ENCODE data around the gene TMPRSS11E. TPM values are rescaled to one million over a fixed set of nuclear protein-coding genes. Genes with fewer than 3 reads are reported as not detected.
A peak's percentile ranks its signal among the peaks of the same experiment; 100 is the strongest.
"Not testable (repeated sequence)": the region's sequence is repeated elsewhere in the genome, so short reads cannot be mapped to it uniquely, and the experiment has no call there.

Gene TMPRSS11E
- total RNA-seq, 2 donors from 2014 or later = not detected

DNA sequence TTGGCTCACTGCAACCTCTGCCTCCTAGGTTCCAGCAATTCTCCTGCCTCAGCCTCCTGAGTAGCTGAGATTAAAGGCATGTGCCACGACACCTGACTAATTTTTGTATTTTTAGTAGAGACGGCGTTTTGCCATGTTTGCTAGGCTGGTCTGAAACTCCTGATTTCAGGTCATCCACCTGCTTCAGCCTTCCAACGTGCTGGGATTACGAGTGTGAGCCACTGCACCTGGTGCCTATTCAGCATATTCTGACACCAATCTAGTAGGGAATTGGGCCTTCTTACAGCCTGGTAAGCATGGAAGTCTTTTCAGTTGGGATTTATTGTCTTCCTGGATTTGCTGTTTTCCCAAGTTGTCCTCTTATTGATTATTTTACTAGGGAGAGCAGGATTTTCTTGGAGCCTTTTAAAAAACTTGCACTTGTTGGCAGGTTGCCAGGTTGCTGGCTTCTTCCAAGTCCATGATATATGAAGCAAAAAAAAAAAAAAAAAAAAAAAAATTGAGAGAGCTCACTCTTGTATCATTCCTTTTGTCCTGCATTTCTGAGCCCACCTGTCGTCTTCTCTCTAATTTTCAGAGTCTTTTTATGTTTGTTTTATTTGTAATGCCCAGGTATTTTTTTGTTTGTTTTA lies 43.7 kb downstream of the TMPRSS11E start:
- DNase-seq (ENCODE audit: low spot score) = no peak
- Histone ChIP-seq H3K36me3 (no peaks in the 10 kb centered on the region), H3K27me3 (no peaks in the 10 kb centered on the region), H3K4me1 (no peaks in the 10 kb centered on the region), H3K4me3 (no peak overlapping the region), H3K9me3 (no peaks in the 10 kb centered on the region), H3K27ac (no peak overlapping the region)
- TF ChIP-seq, protein P1, sequence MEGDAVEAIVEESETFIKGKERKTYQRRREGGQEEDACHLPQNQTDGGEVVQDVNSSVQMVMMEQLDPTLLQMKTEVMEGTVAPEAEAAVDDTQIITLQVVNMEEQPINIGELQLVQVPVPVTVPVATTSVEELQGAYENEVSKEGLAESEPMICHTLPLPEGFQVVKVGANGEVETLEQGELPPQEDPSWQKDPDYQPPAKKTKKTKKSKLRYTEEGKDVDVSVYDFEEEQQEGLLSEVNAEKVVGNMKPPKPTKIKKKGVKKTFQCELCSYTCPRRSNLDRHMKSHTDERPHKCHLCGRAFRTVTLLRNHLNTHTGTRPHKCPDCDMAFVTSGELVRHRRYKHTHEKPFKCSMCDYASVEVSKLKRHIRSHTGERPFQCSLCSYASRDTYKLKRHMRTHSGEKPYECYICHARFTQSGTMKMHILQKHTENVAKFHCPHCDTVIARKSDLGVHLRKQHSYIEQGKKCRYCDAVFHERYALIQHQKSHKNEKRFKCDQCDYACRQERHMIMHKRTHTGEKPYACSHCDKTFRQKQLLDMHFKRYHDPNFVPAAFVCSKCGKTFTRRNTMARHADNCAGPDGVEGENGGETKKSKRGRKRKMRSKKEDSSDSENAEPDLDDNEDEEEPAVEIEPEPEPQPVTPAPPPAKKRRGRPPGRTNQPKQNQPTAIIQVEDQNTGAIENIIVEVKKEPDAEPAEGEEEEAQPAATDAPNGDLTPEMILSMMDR (IDR thresholded peaks at IDR 0.05) = no peak

DNA sequence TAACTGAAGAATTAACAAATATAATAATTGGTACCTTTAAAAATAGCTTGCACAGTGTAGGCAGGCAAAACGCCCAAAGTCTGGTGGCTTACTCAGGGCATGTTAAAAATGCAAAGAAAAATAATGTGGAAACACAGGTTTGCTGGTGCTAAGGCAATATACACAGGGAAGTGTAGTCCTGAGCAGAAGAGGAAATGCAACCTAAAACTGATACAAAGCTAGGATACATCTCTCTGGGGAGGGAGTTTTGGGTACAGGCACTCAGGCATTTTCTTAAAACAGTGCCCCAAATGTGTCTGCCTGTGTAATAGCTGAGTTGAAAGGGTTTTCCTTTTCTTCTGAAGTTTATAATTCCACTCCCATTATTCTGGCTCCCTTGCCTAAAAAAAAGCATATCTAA lies 47.4 kb downstream of the TMPRSS11E start:
- TF ChIP-seq, protein P1 (IDR thresholded peaks at IDR 0.05) = no peak
- Histone ChIP-seq H3K4me3 (no peak overlapping the region), H3K27me3 (no peaks in the 10 kb centered on the region), H3K4me1 (no peaks in the 10 kb centered on the region), H3K9me3 (no peaks in the 10 kb centered on the region), H3K36me3 (no peaks in the 10 kb centered on the region), H3K27ac (no peak overlapping the region)
- DNase-seq (ENCODE audit: low spot score) = no peak

DNA sequence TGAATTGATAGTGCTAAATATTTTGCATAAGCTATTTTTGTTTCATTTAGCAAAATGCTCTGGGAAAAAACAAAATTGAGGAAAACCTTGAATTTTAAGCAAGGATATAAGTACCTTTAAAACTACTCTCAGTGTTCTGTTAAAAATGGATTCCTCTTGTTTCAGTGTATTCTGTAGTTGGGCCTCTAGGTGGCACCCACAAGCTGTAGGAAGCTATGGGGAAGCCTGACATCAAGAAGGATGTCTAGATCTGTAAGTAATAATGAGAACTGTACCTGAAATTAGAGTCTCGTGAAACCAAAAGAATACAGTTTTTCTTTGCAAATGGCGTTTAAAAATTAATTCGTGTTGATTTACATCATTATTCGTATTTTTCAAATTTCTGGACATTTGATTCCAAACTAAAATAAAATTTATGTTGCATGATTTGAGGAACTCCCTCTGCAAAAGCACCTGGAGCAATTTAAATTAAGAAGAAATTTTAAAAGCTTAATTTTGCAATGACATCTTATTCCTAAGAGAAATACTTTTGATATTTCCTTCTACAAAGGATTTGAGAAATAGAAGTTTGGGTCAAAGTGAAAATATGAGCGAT lies 51.2 kb downstream of the TMPRSS11E start:
- H3K27ac ChIP-seq = no peak overlapping the region
- H3K9me3 ChIP-seq = no peaks in the 10 kb centered on the region
- H3K4me1 ChIP-seq = no peaks in the 10 kb centered on the region
- TF ChIP-seq, protein P1 (IDR thresholded peaks at IDR 0.05) = peak; percentile 35 to 84
- no peak for DNase-seq (ENCODE audit: low spot score)
- no peaks in the 10 kb centered on the region for H3K36me3 ChIP-seq
- H3K4me3 ChIP-seq = no peak overlapping the region
- H3K27me3 ChIP-seq = no peaks in the 10 kb centered on the region

DNA sequence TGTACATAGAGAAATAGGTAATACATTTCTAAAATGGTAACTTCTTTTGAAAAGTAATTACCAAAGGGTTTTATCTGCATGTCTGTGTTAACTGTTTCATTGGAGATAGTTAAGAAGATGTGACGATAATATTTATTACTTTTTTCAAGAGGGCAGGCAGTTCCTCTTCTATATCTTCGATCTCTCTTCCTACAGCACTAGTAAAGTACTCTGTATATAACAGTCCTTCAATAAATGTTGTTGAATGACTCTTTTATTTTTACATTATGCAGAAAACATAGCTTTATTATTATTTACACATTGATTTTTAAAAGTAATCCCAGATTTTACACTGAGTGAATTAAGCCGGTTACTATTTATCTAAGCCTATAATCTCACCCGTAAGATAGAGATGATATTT lies 51.8 kb downstream of the TMPRSS11E start:
- DNase-seq (ENCODE audit: low spot score) = no peak
- H3K4me3 ChIP-seq = no peak overlapping the region
- H3K36me3 ChIP-seq = no peaks in the 10 kb centered on the region
- TF ChIP-seq, protein P1 (IDR thresholded peaks at IDR 0.05) = no peak
- no peaks in the 10 kb centered on the region for H3K9me3 ChIP-seq
- H3K27me3 ChIP-seq = no peaks in the 10 kb centered on the region
- H3K27ac ChIP-seq = no peak overlapping the region
- no peaks in the 10 kb centered on the region for H3K4me1 ChIP-seq

DNA sequence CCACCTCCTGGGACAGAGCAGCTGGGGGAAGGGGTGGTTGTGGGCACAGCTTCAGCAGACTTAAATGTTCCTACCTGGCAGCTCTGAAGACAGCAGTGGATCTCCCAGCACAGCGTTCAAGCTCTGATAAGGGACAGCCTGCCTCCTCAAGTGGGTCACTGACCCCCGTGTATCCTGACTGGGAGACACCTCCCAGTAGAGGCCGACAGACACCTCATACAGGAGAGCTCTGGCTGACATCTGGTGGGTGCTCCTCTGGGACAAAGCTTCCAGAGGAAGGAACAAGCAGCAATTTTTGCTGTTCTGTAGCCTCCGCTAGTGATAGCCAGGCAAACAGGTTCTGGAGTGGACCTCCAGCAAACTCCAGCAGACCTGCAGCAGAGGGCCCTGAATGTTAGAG lies 56.2 kb downstream of the TMPRSS11E start:
- not testable (repeated sequence) for DNase-seq (ENCODE audit: low spot score); H3K4me3 ChIP-seq; H3K27ac ChIP-seq; H3K27me3 ChIP-seq; H3K36me3 ChIP-seq; H3K4me1 ChIP-seq; H3K9me3 ChIP-seq

DNA sequence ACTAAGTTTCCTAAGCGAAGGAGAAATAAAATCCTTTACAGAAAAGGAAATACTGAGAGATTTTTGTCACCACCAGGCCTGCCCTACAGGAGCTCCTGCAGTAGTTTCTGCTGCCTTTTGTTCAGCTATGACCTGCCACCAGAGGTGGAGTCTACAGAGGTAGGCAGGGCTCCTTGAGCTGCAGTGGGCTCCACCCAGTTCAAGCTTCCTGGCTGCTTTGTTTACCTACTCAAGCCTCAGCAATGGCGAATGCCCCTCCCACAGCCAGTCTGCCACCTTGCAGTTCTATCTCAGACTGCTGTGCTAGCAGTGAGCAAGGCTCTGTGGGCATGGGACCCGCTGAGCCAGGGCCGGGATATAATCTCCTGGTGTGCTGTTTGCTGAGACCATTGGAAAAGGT lies 57.6 kb downstream of the TMPRSS11E start:
- H3K27ac ChIP-seq; DNase-seq (ENCODE audit: low spot score); H3K9me3 ChIP-seq; H3K27me3 ChIP-seq; H3K36me3 ChIP-seq; H3K4me3 ChIP-seq; H3K4me1 ChIP-seq: not testable (repeated sequence)

DNA sequence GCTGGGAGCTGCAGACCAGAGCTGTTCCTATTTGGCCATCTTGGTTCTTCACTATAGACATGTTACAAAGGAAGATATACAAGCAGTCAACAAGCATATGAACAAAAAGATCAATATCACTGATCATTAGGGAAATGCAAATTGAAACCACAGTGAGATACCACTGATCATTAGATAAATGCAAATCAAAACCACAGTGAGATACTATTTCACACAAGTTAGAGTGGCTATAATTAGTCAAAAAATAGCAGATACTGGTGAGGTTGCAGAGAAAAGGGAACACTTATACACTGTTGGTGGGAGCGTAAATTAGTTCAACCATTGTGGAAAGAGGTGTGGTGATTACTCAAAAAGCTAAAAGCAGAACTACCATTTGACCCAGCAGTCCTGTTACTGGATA lies 58.2 kb downstream of the TMPRSS11E start:
- not testable (repeated sequence) for H3K27ac ChIP-seq; H3K36me3 ChIP-seq; H3K9me3 ChIP-seq; H3K27me3 ChIP-seq; DNase-seq (ENCODE audit: low spot score); H3K4me3 ChIP-seq; H3K4me1 ChIP-seq
